MCF 10A (cell line): ENCODE data around the gene PORCN. TPM values are rescaled to one million over a fixed set of nuclear protein-coding genes. Genes with fewer than 3 reads are reported as not detected.

ENCODE experiments used
- BruUV-seq: library from RNA; stranded (reverse); fragments of 400-500 nt; replicated peaks from 2 replicates; lab custom pipeline; 2021; lab: Mats Ljungman, UMichigan
- CTCF ChIA-PET: fragments of 300-600 bp; sonication (Branson Sonifier 250); formaldehyde crosslinking; extraction: SDS; loops from one replicate; lab custom pipeline; 2021; ENCODE audit warnings: antibody characterized with exemption, inconsistent platforms; lab: Yijun Ruan, JAX
- POLR2A ChIA-PET: fragments of 300-600, 350-650 bp; sonication (Branson Sonifier 250); formaldehyde crosslinking; extraction: SDS; loops from one replicate; lab custom pipeline; 2020; ENCODE audit warnings: antibody characterized with exemption, inconsistent platforms; lab: Yijun Ruan, JAX
- DNase-seq: peaks from one replicate; pipeline ENCODE4 v3.0.0-alpha.2; 2018; ENCODE audit not compliant: unreplicated experiment
- H3K27ac Mint-ChIP-seq: one replicate; pipeline ENCODE4 v1.8.0; 2022; ENCODE audit warnings: mild to moderate bottlenecking, low read depth, mixed read lengths; ENCODE audit not compliant: unreplicated experiment
- H3K27me3 Mint-ChIP-seq: one replicate; pipeline ENCODE4 v1.8.0; 2022; ENCODE audit warnings: mixed read lengths; ENCODE audit not compliant: insufficient read depth, unreplicated experiment
- H3K36me3 Mint-ChIP-seq: one replicate; pipeline ENCODE4 v1.8.0; 2022; ENCODE audit warnings: mild to moderate bottlenecking, moderate library complexity, mixed read lengths; ENCODE audit not compliant: insufficient read depth, unreplicated experiment
- H3K4me1 Mint-ChIP-seq: one replicate; pipeline ENCODE4 v1.8.0; 2022; ENCODE audit warnings: mixed read lengths; ENCODE audit not compliant: insufficient read depth, unreplicated experiment
- H3K4me3 Mint-ChIP-seq: one replicate; pipeline ENCODE4 v1.8.0; 2022; ENCODE audit warnings: mild to moderate bottlenecking, moderate library complexity, mixed read lengths; ENCODE audit not compliant: unreplicated experiment
- H3K9me3 Mint-ChIP-seq: one replicate; pipeline ENCODE4 v1.8.0; 2022; ENCODE audit warnings: mixed read lengths; ENCODE audit not compliant: unreplicated experiment
- intact Hi-C: fragments of 100-400 bp; cut with micrococcal nuclease; formaldehyde crosslinking; loops from 2 replicates; pipeline ENCODE4 v1.14.1; 2022
- total RNA-seq: library from RNA; stranded (reverse); gene quantifications from 2 replicates; pipeline ENCODE4 v1.2.3, GENCODE V29; 2022
- TF ChIP-seq, protein P1 (sequence below): fragments of 200-600 bp; IDR thresholded peaks from one replicate; pipeline ENCODE4 v1.8.0; 2022; ENCODE audit warnings: antibody characterized with exemption, mild to moderate bottlenecking; ENCODE audit not compliant: unreplicated experiment

The PORCN gene
- total RNA-seq, 1 experiment from 2014 or later = 29.2 TPM

DNA sequence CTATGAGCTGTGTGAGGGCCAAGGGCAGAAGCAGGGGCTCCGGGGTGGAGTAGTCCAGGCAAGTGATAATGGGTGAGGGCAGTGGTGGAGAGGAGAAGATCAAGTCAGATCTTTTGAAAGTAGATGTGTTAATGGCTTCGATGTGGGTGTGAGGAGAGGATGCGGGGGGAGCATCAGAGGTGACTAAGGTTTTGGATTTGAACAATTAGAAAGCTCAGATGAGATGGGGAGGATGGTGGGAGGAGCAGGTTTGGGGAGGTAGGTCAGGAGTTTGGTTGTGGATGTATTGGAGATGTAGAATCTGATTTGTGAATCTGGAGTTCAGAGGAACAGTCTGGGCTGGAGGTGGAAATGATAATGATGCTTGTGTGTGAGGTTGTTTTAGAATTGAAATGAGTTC is 28.2 kb upstream of the PORCN start:
- DNase-seq = no peak
- ChIA-PET CTCF (no interaction called here), POLR2A (no interaction called here)
- Mint-ChIP-seq H3K27me3 (no peaks in the 10 kb centered on the region), H3K27ac (no peak overlapping the region), H3K4me1 (peaks cover 13% of the 10 kb centered on the region), H3K36me3 (peaks cover 66% of the 10 kb centered on the region), H3K4me3 (no peak overlapping the region), H3K9me3 (peaks cover 7% of the 10 kb centered on the region)
- TF ChIP-seq, protein P1, sequence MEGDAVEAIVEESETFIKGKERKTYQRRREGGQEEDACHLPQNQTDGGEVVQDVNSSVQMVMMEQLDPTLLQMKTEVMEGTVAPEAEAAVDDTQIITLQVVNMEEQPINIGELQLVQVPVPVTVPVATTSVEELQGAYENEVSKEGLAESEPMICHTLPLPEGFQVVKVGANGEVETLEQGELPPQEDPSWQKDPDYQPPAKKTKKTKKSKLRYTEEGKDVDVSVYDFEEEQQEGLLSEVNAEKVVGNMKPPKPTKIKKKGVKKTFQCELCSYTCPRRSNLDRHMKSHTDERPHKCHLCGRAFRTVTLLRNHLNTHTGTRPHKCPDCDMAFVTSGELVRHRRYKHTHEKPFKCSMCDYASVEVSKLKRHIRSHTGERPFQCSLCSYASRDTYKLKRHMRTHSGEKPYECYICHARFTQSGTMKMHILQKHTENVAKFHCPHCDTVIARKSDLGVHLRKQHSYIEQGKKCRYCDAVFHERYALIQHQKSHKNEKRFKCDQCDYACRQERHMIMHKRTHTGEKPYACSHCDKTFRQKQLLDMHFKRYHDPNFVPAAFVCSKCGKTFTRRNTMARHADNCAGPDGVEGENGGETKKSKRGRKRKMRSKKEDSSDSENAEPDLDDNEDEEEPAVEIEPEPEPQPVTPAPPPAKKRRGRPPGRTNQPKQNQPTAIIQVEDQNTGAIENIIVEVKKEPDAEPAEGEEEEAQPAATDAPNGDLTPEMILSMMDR = no peak
- no TSS peak for BruUV-seq
- intact Hi-C loops = no loop called here

DNA sequence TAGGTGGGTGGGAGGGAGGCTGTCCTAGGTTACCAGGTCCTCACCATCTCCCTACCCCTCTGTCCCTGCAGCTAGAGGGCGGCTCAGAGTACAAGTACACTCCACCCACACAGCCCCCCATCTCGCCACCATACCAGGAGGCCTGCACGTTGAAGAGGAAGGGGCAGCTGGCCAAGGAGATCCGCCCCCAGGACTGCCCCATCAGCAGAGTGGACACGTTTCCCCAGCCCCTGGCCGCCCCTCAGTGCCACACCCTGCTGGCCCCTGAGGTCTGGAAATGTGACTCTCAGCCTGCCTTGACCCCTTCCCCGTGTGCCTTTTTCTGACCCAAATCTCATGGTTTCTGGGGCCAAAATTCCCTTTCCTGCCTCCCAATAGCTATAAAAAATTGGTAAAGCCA is 26.3 kb upstream of the PORCN start:
- no TSS peak for BruUV-seq
- Mint-ChIP-seq H3K27ac (no peak overlapping the region), H3K4me1 (peaks cover 9% of the 10 kb centered on the region), H3K9me3 (peaks cover 7% of the 10 kb centered on the region), H3K4me3 (no peak overlapping the region), H3K36me3 (peaks cover 69% of the 10 kb centered on the region), H3K27me3 (no peaks in the 10 kb centered on the region)
- intact Hi-C loops = no loop called here
- ChIA-PET POLR2A (no interaction called here), CTCF (no interaction called here)
- TF ChIP-seq, protein P1 = no peak
- no peak for DNase-seq

DNA sequence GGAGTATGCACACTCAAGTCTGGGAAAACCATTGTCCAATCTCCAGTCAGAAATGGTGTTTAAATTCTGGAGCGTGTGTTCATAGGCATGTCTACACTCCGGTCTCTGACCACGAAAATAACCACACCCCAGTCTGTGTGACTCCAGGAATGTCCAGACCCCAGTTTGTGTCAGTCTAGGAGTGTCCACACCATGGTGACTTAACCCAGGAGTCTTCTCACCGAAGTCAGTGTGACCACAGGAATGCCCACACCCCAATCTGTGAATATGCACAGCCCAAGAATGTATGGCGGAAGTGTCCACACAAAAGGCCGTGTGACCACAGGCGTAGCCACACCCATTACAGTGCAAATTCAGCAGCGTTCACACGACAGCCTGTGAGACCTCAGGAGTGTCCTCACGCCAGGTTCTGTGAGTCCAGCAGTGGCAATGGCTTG is 21.4 kb upstream of the PORCN start:
- H3K27ac Mint-ChIP-seq = peak overlapping the region; percentile 97
- no peaks in the 10 kb centered on the region for H3K9me3 Mint-ChIP-seq
- intact Hi-C loops = loop anchor here (2.0 kb wide), 1 partner anchor 405 kb away; no protein-coding TSS in a partner anchor
- TF ChIP-seq, protein P1 = no peak
- H3K4me1 Mint-ChIP-seq = peaks cover 23% of the 10 kb centered on the region
- CTCF ChIA-PET = no interaction called here
- peaks cover 36% of the 10 kb centered on the region for H3K36me3 Mint-ChIP-seq
- BruUV-seq = no TSS peak
- peak overlapping the region; percentile 22 for H3K4me3 Mint-ChIP-seq
- peak; percentile 93 for DNase-seq
- H3K27me3 Mint-ChIP-seq = no peaks in the 10 kb centered on the region
- POLR2A ChIA-PET = interaction anchor here (0.7 to 1.8 kb wide), 3 partner anchors 10 to 18 kb away, joined by 4 to 5 read pairs (median 4); partner anchors contain the start of gene FTSJ1

DNA sequence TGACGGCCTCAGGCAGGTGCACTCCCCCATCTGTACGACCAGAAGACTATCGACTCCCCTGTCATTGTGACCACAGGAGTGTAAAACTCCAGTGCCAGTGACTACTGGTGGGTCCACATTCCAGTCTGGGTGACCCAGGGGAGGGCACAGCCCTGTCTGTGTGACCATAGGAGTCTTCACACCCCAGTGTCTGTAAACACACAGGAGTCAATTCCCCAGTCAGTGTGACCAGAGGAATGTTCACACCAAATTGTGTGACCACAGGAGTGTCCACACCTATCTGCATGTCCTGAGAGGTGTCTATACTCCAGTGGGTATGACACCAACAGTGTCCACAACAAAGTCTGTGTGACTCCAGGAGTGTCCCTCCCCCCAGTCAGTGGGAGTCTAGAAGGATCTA is 20.8 kb upstream of the PORCN start:
- peaks cover 25% of the 10 kb centered on the region for H3K4me1 Mint-ChIP-seq
- H3K27ac Mint-ChIP-seq = peak overlapping the region; percentile 97

More for the DNA sequence above, 20.8 kb upstream of the PORCN start:
- Mint-ChIP-seq H3K36me3 (peaks cover 30% of the 10 kb centered on the region), H3K4me3 (no peak overlapping the region), H3K9me3 (no peaks in the 10 kb centered on the region), H3K27me3 (no peaks in the 10 kb centered on the region)
- TF ChIP-seq, protein P1 = no peak
- ChIA-PET CTCF (no interaction called here), POLR2A (interaction anchor here (1.8 kb wide), 1 partner anchor 13 kb away, joined by 5 read pairs; the partner anchor contains the start of gene FTSJ1)
- no peak for DNase-seq
- no TSS peak for BruUV-seq
- intact Hi-C loops = no loop called here
